Mononuclear cell (primary cell): ENCODE data around the gene RUNX1. TPM values are rescaled to one million over a fixed set of nuclear protein-coding genes. Genes with fewer than 3 reads are reported as not detected.

ENCODE experiments used
- H3K27me3 ChIP-seq: 2 replicates; pipeline ENCODE4 v1.6.0; 2011; ENCODE audit warnings: low read length, control low read depth; ENCODE audit not compliant: insufficient read depth
- H3K4me1 ChIP-seq: 2 replicates; pipeline ENCODE4 v1.5.1; 2011; ENCODE audit warnings: mild to moderate bottlenecking, low read length, control low read depth; ENCODE audit not compliant: insufficient read depth
- H3K4me3 ChIP-seq: 2 replicates; pipeline ENCODE4 v1.5.1; 2011; ENCODE audit warnings: mild to moderate bottlenecking, low read length, moderate library complexity
- H3K9me3 ChIP-seq: 2 replicates; pipeline ENCODE4 v1.5.1; 2011; ENCODE audit warnings: low read depth, mild to moderate bottlenecking, control low read depth, low read length
- total RNA-seq: library from RNA; depleted of rRNA; stranded (reverse); fragments of >200 nt; gene quantifications from one replicate; pipeline ENCODE4 v1.2.3, GENCODE V29; 2012

RUNX1 gene
- total RNA-seq, result 51.2 TPM

DNA sequence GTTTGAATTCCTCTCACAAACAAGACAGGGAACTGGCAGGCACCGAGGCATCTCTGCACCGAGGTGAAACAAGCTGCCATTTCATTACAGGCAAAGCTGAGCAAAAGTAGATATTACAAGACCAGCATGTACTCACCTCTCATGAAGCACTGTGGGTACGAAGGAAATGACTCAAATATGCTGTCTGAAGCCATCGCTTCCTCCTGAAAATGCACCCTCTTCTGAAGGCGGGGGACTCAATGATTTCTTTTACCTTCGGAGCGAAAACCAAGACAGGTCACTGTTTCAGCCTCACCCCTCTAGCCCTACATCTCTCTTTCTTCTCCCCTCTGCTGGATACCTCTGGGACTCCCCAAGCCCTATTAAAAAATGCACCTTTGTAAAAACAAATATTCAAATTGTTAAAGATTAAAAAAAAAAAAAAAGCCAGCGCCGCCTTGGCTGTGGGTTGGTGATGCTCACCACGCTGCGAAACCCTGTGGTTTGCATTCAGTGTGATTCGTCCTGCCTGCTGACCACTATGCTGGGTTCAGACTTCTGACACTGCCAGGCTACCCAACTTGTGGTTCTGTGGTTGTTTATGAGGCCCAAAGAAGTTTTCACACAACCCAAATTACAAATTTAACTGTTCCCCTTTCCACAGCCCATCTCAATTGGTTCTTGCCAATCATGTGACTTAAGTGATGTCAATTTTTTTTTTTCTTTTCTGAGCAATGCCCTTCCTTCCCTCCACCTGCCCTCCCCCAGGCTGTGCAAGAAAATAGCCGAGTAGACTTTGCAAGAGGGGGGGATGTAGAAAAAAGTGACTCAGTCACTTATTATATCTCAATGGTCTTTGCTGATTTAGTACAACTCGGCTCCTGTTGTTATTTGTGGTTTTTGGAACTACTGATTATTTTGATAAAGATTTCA is at the start of gene RUNX1:
RUNX1 (minus strand) TSS at position 597 of the 912 bp plus-strand sequence.
- Histone ChIP-seq H3K4me1 (peaks cover 67% of the 10 kb centered on the region), H3K4me3 (peak within 1 kb of the TSS; percentile 60), H3K9me3 (no peaks in the 10 kb centered on the region), H3K27me3 (no peaks in the 10 kb centered on the region)

DNA sequence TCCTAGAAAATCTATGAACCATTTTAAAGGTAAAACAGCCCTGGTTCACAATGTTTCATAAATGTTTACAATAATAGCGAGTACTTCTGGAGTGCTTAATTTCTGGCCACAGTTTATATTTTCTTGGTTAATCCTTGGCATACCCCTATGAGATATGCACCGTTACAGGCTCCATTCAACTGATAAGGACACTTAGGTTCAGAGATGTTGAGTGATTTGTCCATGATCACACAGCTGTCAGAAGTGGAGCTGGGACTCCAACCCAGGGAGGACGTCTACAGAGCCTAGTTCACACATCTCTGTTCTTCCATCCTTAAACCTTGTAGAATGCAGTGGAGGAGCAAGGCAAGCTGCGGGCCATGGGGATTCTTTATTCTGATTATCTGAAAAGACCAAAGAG is 48.4 kb upstream of the RUNX1 start:
- Histone ChIP-seq H3K27me3 (no peaks in the 10 kb centered on the region), H3K9me3 (no peaks in the 10 kb centered on the region), H3K4me3 (no peak overlapping the region), H3K4me1 (peaks cover 12% of the 10 kb centered on the region)

DNA sequence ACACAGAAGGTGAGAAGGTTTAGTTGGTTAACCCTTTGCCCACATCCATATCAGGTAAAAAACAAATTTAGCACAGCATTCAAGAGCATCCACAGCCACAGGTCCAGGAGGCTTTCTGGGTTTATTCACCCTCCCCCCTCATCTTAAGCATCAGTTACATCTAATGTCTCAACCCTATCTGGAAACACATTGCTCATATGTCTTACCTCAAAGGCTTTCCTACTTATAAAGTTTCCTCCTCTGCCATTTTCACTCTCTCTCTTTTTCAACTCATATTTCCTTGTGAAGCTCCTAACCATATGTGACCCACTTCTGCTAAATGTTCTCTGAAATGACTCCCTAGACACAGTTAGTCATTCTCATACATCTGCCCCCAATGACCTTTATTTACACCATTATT is 47.9 kb upstream of the RUNX1 start:
- no peaks in the 10 kb centered on the region for H3K9me3 ChIP-seq
- H3K4me1 ChIP-seq, result peaks cover 7% of the 10 kb centered on the region
- H3K4me3 ChIP-seq, result no peak overlapping the region

DNA sequence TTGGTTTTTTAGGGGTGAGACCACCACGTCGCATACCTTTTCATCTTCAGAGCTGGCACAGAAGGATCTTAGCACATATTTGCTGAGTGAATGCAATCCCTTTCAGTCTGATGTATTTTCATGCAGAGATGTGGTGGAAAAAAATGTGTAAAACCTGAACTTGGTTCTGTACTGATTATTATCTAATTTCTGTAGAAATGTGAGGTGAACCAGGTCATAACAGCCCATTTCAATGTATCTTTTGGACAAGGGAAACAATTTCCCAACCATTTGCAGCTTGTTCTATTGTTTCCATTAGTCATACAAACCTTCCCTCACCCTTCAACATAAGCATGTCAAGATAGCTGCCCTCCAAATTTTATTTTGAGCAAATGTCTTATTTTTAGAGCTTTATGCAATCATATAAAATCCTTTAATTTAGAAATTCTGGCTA is 46.8 kb upstream of the RUNX1 start:
- Histone ChIP-seq H3K4me3 (no peak overlapping the region), H3K9me3 (no peaks in the 10 kb centered on the region), H3K27me3 (no peaks in the 10 kb centered on the region), H3K4me1 (no peaks in the 10 kb centered on the region)

More for the DNA sequence above, 47.9 kb upstream of the RUNX1 start:
- H3K27me3 ChIP-seq, result no peaks in the 10 kb centered on the region

DNA sequence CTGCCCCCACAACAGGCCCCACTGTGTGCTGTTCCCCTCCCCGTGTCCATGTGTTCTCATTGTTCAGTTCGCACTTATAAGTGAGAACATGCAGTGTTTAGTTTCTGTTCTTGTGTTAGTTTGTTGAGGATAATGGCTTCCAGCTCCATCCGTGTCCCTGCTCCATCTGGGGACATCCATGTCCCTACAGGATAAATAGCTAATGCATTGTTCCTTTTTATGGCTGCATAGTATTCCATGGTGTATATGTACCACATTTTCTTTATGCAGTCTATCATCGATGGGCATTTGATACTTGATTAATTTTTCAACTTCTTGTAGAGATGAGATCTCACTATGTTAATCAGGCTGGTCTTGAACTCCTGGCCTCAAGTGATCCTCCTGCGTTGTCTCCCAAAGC is 44.4 kb upstream of the RUNX1 start:
- H3K9me3 ChIP-seq, result no peaks in the 10 kb centered on the region
- no peaks in the 10 kb centered on the region for H3K27me3 ChIP-seq
- H3K4me1 ChIP-seq, result no peaks in the 10 kb centered on the region
- H3K4me3 ChIP-seq, result no peak overlapping the region

DNA sequence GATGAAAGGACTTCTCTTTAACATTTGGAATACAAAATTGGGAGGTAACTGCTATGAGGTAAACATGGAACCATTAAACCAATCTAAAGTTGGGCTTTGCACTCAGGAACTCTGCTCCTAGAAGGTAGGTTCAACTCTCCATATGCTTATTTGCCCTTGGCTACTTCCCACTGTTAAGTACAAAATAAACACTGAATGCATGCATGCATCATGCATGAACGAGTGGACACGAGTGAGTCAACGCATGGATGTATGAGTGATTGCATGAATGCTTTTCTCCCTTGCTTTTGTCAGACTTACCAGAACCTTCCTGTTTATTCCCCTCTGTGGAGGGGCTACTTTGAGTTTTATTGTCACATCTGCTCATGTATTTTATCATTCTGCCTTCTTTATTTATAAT is 42.4 kb upstream of the RUNX1 start:
- H3K9me3 ChIP-seq, result no peaks in the 10 kb centered on the region
- H3K4me3 ChIP-seq, result no peak overlapping the region
- H3K4me1 ChIP-seq, result no peaks in the 10 kb centered on the region
- no peaks in the 10 kb centered on the region for H3K27me3 ChIP-seq

DNA sequence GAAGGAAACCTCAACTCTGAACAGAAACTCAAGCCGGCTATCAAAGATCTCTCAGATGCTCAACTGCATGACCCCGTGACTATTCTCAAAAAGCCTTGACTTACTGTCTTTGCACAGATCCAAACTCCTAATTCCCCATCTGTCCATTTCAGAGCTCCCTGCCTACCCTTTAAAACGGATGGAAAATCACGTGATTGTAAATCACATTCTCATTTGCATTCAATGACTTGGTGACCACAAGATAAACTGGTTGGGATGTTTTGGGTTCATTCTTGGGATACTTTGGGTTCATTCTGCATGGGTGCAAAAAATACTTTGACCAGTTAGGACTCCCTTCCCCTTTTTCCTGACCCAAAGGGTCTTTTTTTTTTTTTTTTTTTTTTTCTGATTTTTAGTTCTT is 41.3 kb upstream of the RUNX1 start:
- H3K4me1 ChIP-seq, result no peaks in the 10 kb centered on the region
- H3K27me3 ChIP-seq, result no peaks in the 10 kb centered on the region
- H3K4me3 ChIP-seq, result no peak overlapping the region
- no peaks in the 10 kb centered on the region for H3K9me3 ChIP-seq

DNA sequence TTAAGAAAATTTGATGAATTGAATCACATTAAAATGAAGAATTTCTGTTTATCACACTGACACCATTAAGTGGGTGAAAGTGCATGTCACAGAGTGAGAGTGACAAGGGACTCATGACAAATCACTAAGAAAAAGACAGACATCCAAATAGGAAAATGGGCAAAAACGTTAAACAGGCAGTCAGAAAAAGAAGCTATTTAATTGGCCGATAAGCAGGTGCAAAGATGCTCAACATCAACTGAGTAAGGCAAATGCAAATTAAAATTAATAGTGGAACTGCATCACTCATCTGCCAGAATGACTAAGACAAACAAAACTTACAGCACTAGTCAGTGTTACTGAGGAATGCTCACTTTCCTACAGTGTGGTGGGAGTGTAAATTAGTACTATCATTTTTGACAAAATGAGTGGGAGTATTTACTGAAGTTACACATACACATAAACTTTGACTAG is 39.2 kb upstream of the RUNX1 start:
- Histone ChIP-seq H3K4me1 (no peaks in the 10 kb centered on the region), H3K9me3 (no peaks in the 10 kb centered on the region), H3K27me3 (no peaks in the 10 kb centered on the region), H3K4me3 (no peak overlapping the region)

DNA sequence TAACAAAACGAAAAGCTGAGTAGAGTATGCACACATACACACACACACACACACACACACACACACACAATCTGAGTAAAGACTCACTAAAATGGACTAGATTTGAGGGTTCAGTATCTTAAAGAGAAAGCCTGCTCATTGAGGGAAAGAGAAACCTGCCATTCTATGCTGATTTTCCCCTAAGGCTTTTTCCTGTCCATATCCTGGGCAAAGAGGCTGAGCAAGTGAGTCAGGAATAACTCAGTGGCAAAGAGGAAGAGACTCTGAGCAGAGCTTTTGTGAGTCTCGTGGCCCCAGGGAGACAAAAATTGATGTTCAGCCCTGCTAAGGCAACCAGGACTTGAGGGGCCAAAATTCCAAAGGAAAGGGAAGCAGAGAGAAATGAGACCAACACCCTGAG is 37.3 kb upstream of the RUNX1 start:
- Histone ChIP-seq H3K4me1 (no peaks in the 10 kb centered on the region), H3K9me3 (no peaks in the 10 kb centered on the region), H3K4me3 (no peak overlapping the region), H3K27me3 (no peaks in the 10 kb centered on the region)

DNA sequence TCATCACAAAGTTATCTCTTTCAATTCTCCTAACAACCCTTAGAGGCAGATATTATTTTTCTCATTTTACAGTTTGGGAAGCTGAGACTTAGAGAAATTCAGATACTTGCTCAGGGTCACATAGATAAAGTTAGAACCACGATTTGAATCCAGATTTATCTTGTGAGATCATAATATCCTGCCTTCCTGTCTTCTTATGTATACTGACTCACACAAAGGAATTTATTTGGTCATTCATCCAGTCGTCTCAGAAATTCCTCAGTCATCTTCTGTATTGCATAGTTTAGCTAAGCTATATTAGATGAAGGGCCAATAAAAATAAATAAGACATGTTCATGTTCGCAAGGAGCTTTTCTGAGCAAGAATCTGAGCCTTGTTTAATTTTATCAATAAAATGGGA is 35.8 kb upstream of the RUNX1 start:
- no peaks in the 10 kb centered on the region for H3K4me1 ChIP-seq
- no peak overlapping the region for H3K4me3 ChIP-seq
- H3K9me3 ChIP-seq, result no peaks in the 10 kb centered on the region
- H3K27me3 ChIP-seq, result no peaks in the 10 kb centered on the region

DNA sequence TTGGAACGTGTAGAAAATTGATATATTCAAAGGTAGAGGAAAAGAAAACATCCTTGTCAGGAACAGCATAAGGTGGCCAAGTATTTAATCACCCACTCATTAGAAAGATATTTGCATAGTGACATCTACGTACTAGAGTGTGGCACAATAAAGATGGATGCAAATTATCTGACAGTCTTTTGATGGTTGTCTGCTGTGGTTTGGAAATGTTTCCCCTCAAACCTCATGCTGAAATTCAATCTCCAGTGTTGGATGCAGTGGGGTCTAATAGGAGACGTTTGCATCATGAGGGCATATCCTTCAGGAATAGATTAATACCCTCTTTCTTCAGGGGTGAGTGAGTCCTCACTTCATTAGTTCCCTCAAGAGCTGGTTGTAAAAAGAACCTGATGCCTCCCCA is 34.1 kb upstream of the RUNX1 start:
- Histone ChIP-seq H3K27me3 (no peaks in the 10 kb centered on the region), H3K9me3 (no peaks in the 10 kb centered on the region), H3K4me3 (no peak overlapping the region), H3K4me1 (no peaks in the 10 kb centered on the region)

DNA sequence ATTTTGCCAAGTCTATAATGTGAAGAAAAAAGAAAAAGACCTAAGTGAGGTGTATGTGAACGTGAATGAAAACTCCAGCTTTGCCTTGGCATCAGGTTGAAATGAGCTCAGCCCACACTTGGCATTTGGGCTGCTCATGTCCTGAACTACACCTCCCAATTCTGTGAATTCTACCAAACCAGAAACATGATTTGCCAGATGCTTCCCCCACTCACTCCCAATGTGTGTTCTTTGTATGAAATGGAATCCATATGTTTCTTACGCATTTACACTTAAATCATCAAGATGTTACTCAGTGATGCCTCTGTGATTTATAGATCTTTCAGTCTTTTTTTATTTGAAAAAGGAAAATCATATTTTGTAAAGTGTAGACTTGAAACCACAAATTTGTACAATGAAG is 32.8 kb upstream of the RUNX1 start:
- no peaks in the 10 kb centered on the region for H3K4me1 ChIP-seq
- no peaks in the 10 kb centered on the region for H3K9me3 ChIP-seq
- H3K27me3 ChIP-seq, result no peaks in the 10 kb centered on the region
- no peak overlapping the region for H3K4me3 ChIP-seq

DNA sequence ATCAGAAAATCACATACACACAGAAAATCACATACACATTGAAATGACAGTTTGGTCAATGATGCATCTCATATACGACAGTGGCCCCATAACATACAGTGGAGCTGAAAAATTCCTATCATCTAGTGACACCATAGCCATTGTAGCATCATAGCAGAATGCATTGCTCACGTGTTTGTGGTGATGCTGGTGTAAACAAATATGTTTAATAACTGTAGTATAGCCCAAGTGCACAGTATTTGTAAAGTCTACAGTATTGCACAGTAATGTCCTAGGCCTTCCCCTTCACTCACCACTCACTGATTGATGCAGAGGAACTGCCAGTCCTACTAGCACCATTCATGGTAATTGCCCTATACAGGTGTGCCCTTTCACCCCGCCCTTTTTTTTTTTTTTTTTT is 30.1 kb upstream of the RUNX1 start:
- no peaks in the 10 kb centered on the region for H3K27me3 ChIP-seq
- no peaks in the 10 kb centered on the region for H3K9me3 ChIP-seq
- H3K4me1 ChIP-seq, result no peaks in the 10 kb centered on the region
- H3K4me3 ChIP-seq, result no peak overlapping the region

DNA sequence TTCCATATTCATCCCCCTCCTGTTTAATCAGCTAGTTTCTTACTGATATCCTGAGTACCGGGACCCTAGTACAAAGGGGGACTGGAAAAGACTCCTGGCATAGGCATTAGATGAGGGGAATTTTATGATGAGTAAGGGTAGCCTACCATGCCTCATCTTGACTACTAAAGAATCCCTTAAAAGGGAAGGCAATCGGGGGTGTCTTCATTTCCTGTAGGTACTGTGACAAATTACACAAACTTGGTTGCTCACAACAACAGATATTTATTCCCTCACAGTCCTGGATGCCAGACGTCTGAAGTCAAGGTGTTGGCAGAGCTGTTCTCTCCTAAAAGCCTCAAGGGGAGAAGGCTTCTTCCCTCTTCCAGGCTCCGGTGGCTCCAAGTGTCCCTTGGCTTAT is 28.9 kb upstream of the RUNX1 start:
- no peaks in the 10 kb centered on the region for H3K4me1 ChIP-seq
- H3K4me3 ChIP-seq, result no peak overlapping the region
- no peaks in the 10 kb centered on the region for H3K9me3 ChIP-seq
- H3K27me3 ChIP-seq, result no peaks in the 10 kb centered on the region

DNA sequence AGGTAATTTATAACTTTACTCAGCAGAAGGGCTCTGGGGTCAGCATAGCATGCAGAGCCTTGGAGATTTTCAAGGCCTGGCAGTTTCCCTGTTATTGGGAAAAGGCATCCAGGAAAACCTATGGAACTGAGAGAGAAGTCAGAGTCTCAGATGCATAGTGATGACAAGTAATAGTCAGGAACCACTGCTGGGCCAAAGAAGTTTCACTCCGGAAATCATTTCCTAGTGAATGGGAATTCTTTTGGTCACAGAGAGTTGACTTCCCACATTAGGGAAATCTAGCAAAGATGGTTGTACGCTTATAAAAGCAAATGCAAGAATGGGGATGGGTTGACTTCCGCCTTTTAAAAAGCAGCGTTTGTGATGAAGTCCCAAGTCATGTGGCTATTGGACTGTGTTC is 28.4 kb upstream of the RUNX1 start:
- no peaks in the 10 kb centered on the region for H3K27me3 ChIP-seq
- no peak overlapping the region for H3K4me3 ChIP-seq
- H3K9me3 ChIP-seq, result no peaks in the 10 kb centered on the region
- H3K4me1 ChIP-seq, result no peaks in the 10 kb centered on the region

DNA sequence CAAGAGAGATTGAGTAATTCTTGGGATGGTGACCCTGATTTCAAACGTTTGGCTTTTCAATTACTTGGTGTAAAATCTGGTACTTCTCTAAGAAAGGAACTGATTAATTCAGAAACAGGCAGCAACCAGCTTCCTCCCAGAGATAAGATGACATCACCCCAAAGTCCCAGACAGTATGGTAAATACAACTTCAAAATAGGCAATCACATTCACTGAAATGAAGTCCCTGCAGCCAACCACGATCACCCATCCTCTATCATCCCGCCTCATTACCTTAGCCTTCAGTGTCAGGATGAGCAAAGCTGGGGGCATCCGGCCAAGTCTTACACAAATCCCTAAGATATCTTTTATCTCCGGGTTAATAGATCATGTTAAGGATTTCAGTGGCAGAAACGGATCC is 26.4 kb upstream of the RUNX1 start:
- Histone ChIP-seq H3K4me3 (no peak overlapping the region), H3K4me1 (no peaks in the 10 kb centered on the region), H3K9me3 (no peaks in the 10 kb centered on the region), H3K27me3 (no peaks in the 10 kb centered on the region)
